Fibroblast of villous mesenchyme (primary cell): ENCODE results near the gene ADGRL3. TPM values are rescaled to one million over a fixed set of nuclear protein-coding genes. Genes with fewer than 3 reads are reported as not detected.
"Not testable (repeated sequence)": the region's sequence is repeated elsewhere in the genome, so short reads cannot be mapped to it uniquely, and the experiment has no call there.

Source experiments
- DNase-seq: peaks from one replicate; pipeline ENCODE4 v3.0.0-alpha.2; 2010; ENCODE audit warnings: low read depth
- H3K4me3 ChIP-seq: 2 replicates; pipeline ENCODE4 v1.5.1; 2011; ENCODE audit warnings: low read depth, mild to moderate bottlenecking, low read length
- CTCF ChIP-seq: IDR thresholded peaks from 2 replicates; pipeline ENCODE4 v1.5.1; 2012; ENCODE audit warnings: low read depth, mild to moderate bottlenecking, low read length; ENCODE audit not compliant: insufficient read depth
- total RNA-seq: library from RNA; depleted of rRNA; stranded (reverse); fragments of >200 nt; gene quantifications from 2 replicates; pipeline ENCODE4 v1.2.3, GENCODE V29; 2012

The ADGRL3 gene
- total RNA-seq, 1 donor = 2.2 TPM

GRCh38 chr4:61953386-61953785 lies 753.3 kb downstream of the ADGRL3 start:
- TF ChIP-seq CTCF = no peak
- no peak overlapping the region for H3K4me3 ChIP-seq
- no peak for DNase-seq

GRCh38 chr4:61958591-61958990 lies 758.5 kb downstream of the ADGRL3 start:
- DNase-seq = no peak
- no peak overlapping the region for H3K4me3 ChIP-seq
- TF ChIP-seq CTCF = no peak

- no peak for TF ChIP-seq CTCF
- H3K4me3 ChIP-seq = no peak overlapping the region
- DNase-seq = no peak
Observed at GRCh38 chr4:61959087-61959486, 759.0 kb downstream of the ADGRL3 start.

GRCh38 chr4:61984260-61984909 lies 784.3 kb downstream of the ADGRL3 start:
- no peak for DNase-seq
- no peak overlapping the region for H3K4me3 ChIP-seq
- TF ChIP-seq CTCF = no peak

- no peak for TF ChIP-seq CTCF
- no peak for DNase-seq
- H3K4me3 ChIP-seq = no peak overlapping the region
Observed at GRCh38 chr4:61985426-61985825, 785.3 kb downstream of the ADGRL3 start.

- H3K4me3 ChIP-seq, DNase-seq: not testable (repeated sequence)
Observed at GRCh38 chr4:61986929-61987328, 786.8 kb downstream of the ADGRL3 start.

- no peak for DNase-seq
- no peak overlapping the region for H3K4me3 ChIP-seq
- no peak for TF ChIP-seq CTCF
Observed at GRCh38 chr4:61992351-61992750, 792.2 kb downstream of the ADGRL3 start.
